Large intestine (tissue), 3 donors: Measurements from ENCODE around the gene CD22. TPM values are rescaled to one million over a fixed set of nuclear protein-coding genes. Genes with fewer than 3 reads are reported as not detected.

Experiments used
- DNase-seq, 2 donors: peaks; one replicate each; pipeline versions ENCODE4 v3.0.0 to v3.0.0-alpha.2; 2013
- H3K27ac ChIP-seq: one replicate; pipeline ENCODE4 v1.5.1; 2013; ENCODE audit warnings: low read length
- H3K27me3 ChIP-seq: 2 replicates; pipeline ENCODE4 v1.6.1; 2013; ENCODE audit warnings: low read length; ENCODE audit not compliant: control insufficient read depth, insufficient read depth
- H3K36me3 ChIP-seq: 2 replicates; pipeline ENCODE4 v1.6.1; 2013; ENCODE audit warnings: low read length; ENCODE audit not compliant: control insufficient read depth, insufficient read depth
- H3K4me1 ChIP-seq: one replicate; pipeline ENCODE4 v1.6.1; 2013; ENCODE audit warnings: low read length; ENCODE audit not compliant: control insufficient read depth, insufficient read depth
- H3K4me3 ChIP-seq: one replicate; pipeline ENCODE4 v1.5.1; 2013; ENCODE audit warnings: low read length
- H3K9me3 ChIP-seq: one replicate; pipeline ENCODE4 v1.6.1; 2013; ENCODE audit warnings: mild to moderate bottlenecking, low read depth, low read length, moderate library complexity; ENCODE audit not compliant: control insufficient read depth
- WGBS: methylation state at CpG from one replicate; pipeline ENCODE4 v1.1.5; 2013; ENCODE audit warnings: low lambda C conversion rate; ENCODE audit not compliant: insufficient coverage; 5-methylcytosine and 5-hydroxymethylcytosine counted together
- polyA plus RNA-seq: library from polyadenylated mRNA; unstranded; fragments of 120-200 nt; gene quantifications from one replicate; pipeline ENCODE4 v1.2.1, GENCODE V29; 2013

Gene CD22
- polyA plus RNA-seq, 1 donor: 2.2 TPM

DNA sequence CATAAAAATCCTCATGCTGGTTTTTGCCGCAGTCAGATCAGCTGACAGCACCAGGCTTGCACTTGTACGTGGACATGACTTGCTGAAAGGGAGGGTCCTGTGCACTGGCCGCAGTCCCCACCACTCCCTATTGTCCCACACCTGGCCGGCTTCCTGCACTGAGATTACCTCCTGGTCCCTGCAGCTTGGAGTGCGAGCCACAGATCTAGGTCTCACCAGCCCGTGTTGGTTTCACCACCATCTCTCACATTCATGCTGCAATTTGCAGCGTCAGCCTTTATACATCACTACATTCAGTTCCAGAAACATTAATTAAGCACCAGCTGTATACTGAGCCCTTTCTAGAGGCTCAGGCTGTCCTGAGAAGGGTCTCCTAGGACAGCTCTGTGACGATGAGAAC is 15.0 kb upstream of the CD22 start:
- H3K27ac ChIP-seq: no peak overlapping the region
- H3K27me3 ChIP-seq: no peaks in the 10 kb centered on the region
- H3K4me1 ChIP-seq: peaks cover 8% of the 10 kb centered on the region
- no CpG with 5 or more reads among the region's 8 CpGs for WGBS
- H3K4me3 ChIP-seq: no peak overlapping the region
- peaks cover 4% of the 10 kb centered on the region for H3K9me3 ChIP-seq
- no peaks in the 10 kb centered on the region for H3K36me3 ChIP-seq
- DNase-seq: no peak

- no peak for DNase-seq
- Histone ChIP-seq H3K36me3 (no peaks in the 10 kb centered on the region), H3K4me3 (no peak overlapping the region), H3K27me3 (no peaks in the 10 kb centered on the region), H3K27ac (no peak overlapping the region), H3K4me1 (no peaks in the 10 kb centered on the region), H3K9me3 (peaks cover under 1% of the 10 kb centered on the region)
- no CpG with 5 or more reads among the region's 10 CpGs for WGBS
Measured at GRCh38 chr19:35314858-35315470, 14.0 kb upstream of the CD22 start.

DNA sequence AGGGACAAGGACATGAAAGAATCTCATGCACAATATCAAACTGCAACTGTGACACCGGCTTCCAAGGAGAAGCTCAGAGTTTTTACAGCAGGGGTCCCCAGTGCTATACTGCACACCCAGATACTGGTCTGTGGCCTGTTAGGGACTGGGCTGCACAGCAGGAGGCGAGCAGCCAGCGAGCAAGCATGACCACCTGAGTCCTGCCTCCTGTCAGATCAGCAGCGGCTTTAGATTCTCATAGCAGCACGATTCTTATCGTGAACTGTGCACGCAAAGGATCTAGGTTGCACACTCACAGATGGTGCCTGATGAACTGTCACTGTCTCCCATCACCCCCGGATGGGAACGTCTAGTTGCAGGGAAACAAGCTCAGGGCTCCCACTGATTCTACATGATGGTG is 13.1 kb upstream of the CD22 start:
- no peak overlapping the region for H3K27ac ChIP-seq
- H3K4me1 ChIP-seq: no peaks in the 10 kb centered on the region
- DNase-seq: no peak
- H3K27me3 ChIP-seq: no peaks in the 10 kb centered on the region
- no peaks in the 10 kb centered on the region for H3K36me3 ChIP-seq
- H3K9me3 ChIP-seq: no peaks in the 10 kb centered on the region
- H3K4me3 ChIP-seq: no peak overlapping the region
- WGBS: 40% methylated on average over 1 of the region's 9 CpGs

GRCh38 chr19:35316560-35316959 is 12.4 kb upstream of the CD22 start:
- Histone ChIP-seq H3K9me3 (no peaks in the 10 kb centered on the region), H3K4me1 (no peaks in the 10 kb centered on the region), H3K27ac (no peak overlapping the region), H3K4me3 (no peak overlapping the region), H3K27me3 (no peaks in the 10 kb centered on the region), H3K36me3 (no peaks in the 10 kb centered on the region)
- WGBS: 58% methylated on average over 3 of the region's 9 CpGs
- DNase-seq: peak; percentile 32 to 65

DNA sequence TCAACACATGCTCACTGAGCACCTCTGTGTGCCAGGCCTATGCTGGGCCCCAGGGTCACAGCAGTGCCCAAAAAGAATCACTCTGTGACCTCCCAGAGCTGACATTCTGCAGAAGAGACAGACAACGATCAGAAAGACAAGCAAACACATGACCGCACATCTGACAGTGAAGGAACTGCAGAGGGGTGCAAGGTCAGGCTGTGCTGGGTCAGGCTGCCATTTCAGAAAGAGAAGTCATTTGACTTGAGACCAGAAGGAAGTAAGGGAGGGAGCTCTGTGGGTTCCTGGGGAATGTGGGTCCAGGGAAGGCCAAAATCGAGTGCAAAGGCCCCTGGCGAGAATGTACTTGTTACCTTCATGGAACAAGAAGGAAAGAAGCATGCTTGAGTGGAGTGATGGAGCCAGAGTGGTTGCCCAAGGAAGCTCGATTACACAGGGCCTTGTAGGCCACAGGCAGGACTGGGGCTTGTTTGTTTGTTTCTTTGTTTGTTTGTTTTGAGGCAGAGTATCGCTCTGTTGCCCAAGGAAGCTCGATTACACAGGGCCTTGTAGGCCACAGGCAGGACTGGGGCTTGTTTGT is 11.4 kb upstream of the CD22 start:
- H3K36me3 ChIP-seq: no peaks in the 10 kb centered on the region
- no peak overlapping the region for H3K4me3 ChIP-seq
- H3K4me1 ChIP-seq: no peaks in the 10 kb centered on the region
- no peak for DNase-seq
- 80% methylated on average over 2 of the region's 7 CpGs for WGBS
- H3K27me3 ChIP-seq: no peaks in the 10 kb centered on the region
- no peaks in the 10 kb centered on the region for H3K9me3 ChIP-seq
- no peak overlapping the region for H3K27ac ChIP-seq

GRCh38 chr19:35318679-35319448 is 10.1 kb upstream of the CD22 start:
- Histone ChIP-seq H3K9me3 (no peaks in the 10 kb centered on the region), H3K36me3 (no peaks in the 10 kb centered on the region), H3K27ac (no peak overlapping the region), H3K4me1 (no peaks in the 10 kb centered on the region), H3K4me3 (no peak overlapping the region), H3K27me3 (no peaks in the 10 kb centered on the region)
- no peak for DNase-seq
- WGBS: no CpG with 5 or more reads among the region's 16 CpGs

DNA sequence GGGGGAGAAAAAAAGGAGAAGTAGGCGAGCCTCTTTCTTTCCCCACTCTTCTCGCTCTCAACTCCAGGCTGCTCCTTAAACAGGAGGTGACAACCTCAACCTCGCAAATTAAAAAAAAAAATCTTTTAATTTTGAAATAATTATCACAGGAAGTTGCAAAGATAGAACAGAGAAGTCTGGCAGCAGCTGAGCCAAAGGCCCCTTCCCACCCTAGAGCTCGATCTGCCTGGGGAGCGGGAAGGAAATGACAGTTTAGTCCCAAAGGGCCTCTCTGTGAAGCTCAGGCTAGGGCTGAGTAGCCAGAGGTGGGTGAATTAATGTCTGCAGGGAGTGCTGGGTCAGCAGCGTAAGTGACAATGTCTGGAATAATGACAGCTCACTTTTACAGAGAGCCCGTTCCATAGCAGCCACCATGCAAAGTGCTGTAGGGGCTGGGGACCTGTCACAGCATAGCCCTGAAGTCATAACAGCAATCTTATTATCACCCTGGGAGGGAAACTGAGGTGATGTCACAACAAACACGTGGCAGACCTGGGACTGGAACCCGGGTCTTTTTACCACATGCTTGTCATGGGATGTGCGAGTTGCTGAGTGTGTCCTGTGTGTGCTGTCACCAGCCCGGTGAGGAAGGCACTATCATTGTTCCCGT is 8.8 kb upstream of the CD22 start:
- H3K27me3 ChIP-seq: no peaks in the 10 kb centered on the region
- H3K36me3 ChIP-seq: no peaks in the 10 kb centered on the region
- H3K4me1 ChIP-seq: no peaks in the 10 kb centered on the region
- H3K27ac ChIP-seq: no peak overlapping the region
- no peaks in the 10 kb centered on the region for H3K9me3 ChIP-seq
- H3K4me3 ChIP-seq: no peak overlapping the region
- no CpG with 5 or more reads among the region's 12 CpGs for WGBS
- no peak for DNase-seq

- 86% methylated on average over 1 of the region's 2 CpGs for WGBS
- H3K27ac ChIP-seq: no peak overlapping the region
Measured at GRCh38 chr19:35321291-35321690, 7.7 kb upstream of the CD22 start.

GRCh38 chr19:35322014-35322413 is 7.0 kb upstream of the CD22 start:
- no peaks in the 10 kb centered on the region for H3K4me1 ChIP-seq
- peaks cover 3% of the 10 kb centered on the region for H3K27me3 ChIP-seq
- 87% methylated on average over 3 of the region's 9 CpGs for WGBS

More at GRCh38 chr19:35321291-35321690, 7.7 kb upstream of the CD22 start:
- Histone ChIP-seq H3K4me3 (no peak overlapping the region), H3K27me3 (no peaks in the 10 kb centered on the region), H3K36me3 (no peaks in the 10 kb centered on the region), H3K9me3 (no peaks in the 10 kb centered on the region), H3K4me1 (no peaks in the 10 kb centered on the region)
- no peak for DNase-seq

DNA sequence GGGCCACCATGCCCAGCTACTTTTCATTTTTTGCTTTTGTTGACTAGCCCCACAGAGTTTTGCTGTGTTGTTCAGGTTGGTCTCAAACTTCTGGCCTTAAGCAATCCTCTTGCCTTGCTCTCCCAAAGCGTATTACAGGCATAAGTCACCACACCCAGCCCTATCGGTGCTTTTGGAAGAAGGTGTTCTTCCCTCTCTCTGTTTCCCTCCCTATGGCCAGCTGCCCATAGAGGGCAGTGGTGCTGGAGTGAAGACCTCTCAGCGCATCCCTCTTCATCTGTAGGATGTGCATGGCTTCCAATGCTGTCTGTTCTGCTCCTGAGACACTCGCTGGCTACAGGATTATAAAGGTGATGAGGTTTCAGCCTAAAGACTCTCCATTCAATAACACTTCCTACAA is 1.3 kb upstream of the CD22 start:
- no peaks in the 10 kb centered on the region for H3K9me3 ChIP-seq
- WGBS: no CpG with 5 or more reads among the region's 4 CpGs
- no peak overlapping the region for H3K4me3 ChIP-seq
- no peaks in the 10 kb centered on the region for H3K36me3 ChIP-seq
- no peak for DNase-seq
- no peaks in the 10 kb centered on the region for H3K4me1 ChIP-seq
- H3K27me3 ChIP-seq: peaks cover 4% of the 10 kb centered on the region
- no peak overlapping the region for H3K27ac ChIP-seq

More at GRCh38 chr19:35322014-35322413, 7.0 kb upstream of the CD22 start:
- no peaks in the 10 kb centered on the region for H3K9me3 ChIP-seq
- H3K36me3 ChIP-seq: no peaks in the 10 kb centered on the region
- DNase-seq: no peak
- no peak overlapping the region for H3K27ac ChIP-seq
- H3K4me3 ChIP-seq: no peak overlapping the region
